Measurements from ENCODE around the gene MEGF11.

Gene MEGF11

GRCh38 chr15:66100761-66101160 is 152.8 kb downstream of the MEGF11 start:
- TF ChIP-seq CSDC2 (CRISPR knock-in tag; IDR thresholded peaks at IDR 0.05), result no peak
- no peak for TF ChIP-seq ZC3H10 (CRISPR knock-in tag; IDR thresholded peaks at IDR 0.05)
- no peak for TF ChIP-seq CSRNP3 (CRISPR knock-in tag; IDR thresholded peaks at IDR 0.05)
- TF ChIP-seq ARNTL (CRISPR knock-in tag; IDR thresholded peaks at IDR 0.05; ENCODE audit: borderline replicate concordance, low read depth), result no peak
- no peak for TF ChIP-seq ZFP3 (CRISPR knock-in tag; IDR thresholded peaks at IDR 0.05)
- no peak for TF ChIP-seq PATZ1 (CRISPR knock-in tag; IDR thresholded peaks at IDR 0.05; ENCODE audit: borderline replicate concordance)
- no peak for TF ChIP-seq ZNF8 (CRISPR knock-in tag; IDR thresholded peaks at IDR 0.05)
- TF ChIP-seq TCF4 (CRISPR knock-in tag; IDR thresholded peaks at IDR 0.05; ENCODE audit: borderline replicate concordance), result no peak
- TF ChIP-seq PPARA (CRISPR knock-in tag; IDR thresholded peaks at IDR 0.05; ENCODE audit: borderline replicate concordance), result no peak
- no peak for TF ChIP-seq RARB (CRISPR knock-in tag; IDR thresholded peaks at IDR 0.05)
- TF ChIP-seq ESRRG (CRISPR knock-in tag; IDR thresholded peaks at IDR 0.05), result no peak
- ATAC-seq, result no peak

GRCh38 chr15:66099950-66100671 is 153.4 kb downstream of the MEGF11 start:
- ATAC-seq, result no peak
- no peak for TF ChIP-seq ZFP3 (CRISPR knock-in tag; IDR thresholded peaks at IDR 0.05)
- TF ChIP-seq TOX (CRISPR knock-in tag; IDR thresholded peaks at IDR 0.05; ENCODE audit: borderline replicate concordance), result no peak
- TF ChIP-seq CREB5 (CRISPR knock-in tag; IDR thresholded peaks at IDR 0.05; ENCODE audit: low read depth), result no peak
- no peak for TF ChIP-seq TSHZ2 (CRISPR knock-in tag; IDR thresholded peaks at IDR 0.05)
- no peak for TF ChIP-seq SNAI2 (CRISPR knock-in tag; IDR thresholded peaks at IDR 0.05)
- no peak for TF ChIP-seq ISL1 (CRISPR knock-in tag; IDR thresholded peaks at IDR 0.05)
- TF ChIP-seq POU6F1 (CRISPR knock-in tag; IDR thresholded peaks at IDR 0.05; ENCODE audit: borderline replicate concordance, low read depth), result no peak
- no peak for TF ChIP-seq TCF4 (CRISPR knock-in tag; IDR thresholded peaks at IDR 0.05; ENCODE audit: borderline replicate concordance)
- no peak for TF ChIP-seq ZC3H10 (CRISPR knock-in tag; IDR thresholded peaks at IDR 0.05)
- TF ChIP-seq PPARA (CRISPR knock-in tag; IDR thresholded peaks at IDR 0.05; ENCODE audit: borderline replicate concordance), result no peak
- no peak for TF ChIP-seq OSR1 (CRISPR knock-in tag; IDR thresholded peaks at IDR 0.05)
- no peak for TF ChIP-seq PATZ1 (CRISPR knock-in tag; IDR thresholded peaks at IDR 0.05; ENCODE audit: borderline replicate concordance)
- no peak for TF ChIP-seq CSRNP3 (CRISPR knock-in tag; IDR thresholded peaks at IDR 0.05)
- TF ChIP-seq ARNTL (CRISPR knock-in tag; IDR thresholded peaks at IDR 0.05; ENCODE audit: borderline replicate concordance, low read depth), result no peak
- no peak for TF ChIP-seq ZNF565 (CRISPR knock-in tag; conservative IDR thresholded peaks at IDR 0.05; ENCODE audit: low read depth)
- no peak for TF ChIP-seq ZNF70 (CRISPR knock-in tag; IDR thresholded peaks at IDR 0.05)
- no peak for TF ChIP-seq GLIS3 (CRISPR knock-in tag; IDR thresholded peaks at IDR 0.05)
- TF ChIP-seq ZNF8 (CRISPR knock-in tag; IDR thresholded peaks at IDR 0.05), result no peak
